ENCODE measurements around the gene PPP1CA. TPM values are rescaled to one million over a fixed set of nuclear protein-coding genes. Genes with fewer than 3 reads are reported as not detected.

PPP1CA gene
- total RNA-seq, 1 donor from 2014 or later: 159 TPM

- Mint-ChIP-seq H3K4me1 (ENCODE audit: low read depth, unreplicated experiment) (peaks cover 48% of the 10 kb centered on the region), H3K9me3 (ENCODE audit: unreplicated experiment) (no peaks in the 10 kb centered on the region), H3K36me3 (ENCODE audit: low read depth, unreplicated experiment) (no peaks in the 10 kb centered on the region), H3K27me3 (ENCODE audit: low read depth, unreplicated experiment) (no peaks in the 10 kb centered on the region), H3K4me3 (ENCODE audit: unreplicated experiment) (peak overlapping the region; percentile 89), H3K27ac (ENCODE audit: unreplicated experiment) (peak overlapping the region; percentile 89)
- H3K9me3 ChIP-seq (ENCODE audit: insufficient read depth, low read depth, low read length): no peaks in the 10 kb centered on the region
- no peak for FAIRE-seq
- no peaks in the 10 kb centered on the region for H3K27me3 ChIP-seq (ENCODE audit: insufficient read depth, low read length)
- H3K4me1 ChIP-seq (ENCODE audit: insufficient read depth, low read length): peaks cover 74% of the 10 kb centered on the region
- H4K20me1 ChIP-seq (ENCODE audit: insufficient read depth, low read length): peaks cover 59% of the 10 kb centered on the region
- H3K4me3 ChIP-seq (ENCODE audit: insufficient read depth, low read depth, low read length): peak overlapping the region; percentile 59
- no peak for DNase-seq (ENCODE audit: low read depth)
- peaks cover 66% of the 10 kb centered on the region for H3K79me2 ChIP-seq (ENCODE audit: insufficient read depth, low read length)
- no peak overlapping the region for H2AFZ ChIP-seq (ENCODE audit: low read depth, low read length)
- peak overlapping the region; percentile 75 for H3K9ac ChIP-seq (ENCODE audit: low read length)
- H3K36me3 ChIP-seq (ENCODE audit: insufficient read depth, low read length): peaks cover under 1% of the 10 kb centered on the region
- H3K4me2 ChIP-seq (ENCODE audit: low read length): peak overlapping the region; percentile 93
- TF ChIP-seq EZH2 (IDR thresholded peaks at IDR 0.05; ENCODE audit: insufficient read depth, low read length): no peak
- TF ChIP-seq, protein P1, sequence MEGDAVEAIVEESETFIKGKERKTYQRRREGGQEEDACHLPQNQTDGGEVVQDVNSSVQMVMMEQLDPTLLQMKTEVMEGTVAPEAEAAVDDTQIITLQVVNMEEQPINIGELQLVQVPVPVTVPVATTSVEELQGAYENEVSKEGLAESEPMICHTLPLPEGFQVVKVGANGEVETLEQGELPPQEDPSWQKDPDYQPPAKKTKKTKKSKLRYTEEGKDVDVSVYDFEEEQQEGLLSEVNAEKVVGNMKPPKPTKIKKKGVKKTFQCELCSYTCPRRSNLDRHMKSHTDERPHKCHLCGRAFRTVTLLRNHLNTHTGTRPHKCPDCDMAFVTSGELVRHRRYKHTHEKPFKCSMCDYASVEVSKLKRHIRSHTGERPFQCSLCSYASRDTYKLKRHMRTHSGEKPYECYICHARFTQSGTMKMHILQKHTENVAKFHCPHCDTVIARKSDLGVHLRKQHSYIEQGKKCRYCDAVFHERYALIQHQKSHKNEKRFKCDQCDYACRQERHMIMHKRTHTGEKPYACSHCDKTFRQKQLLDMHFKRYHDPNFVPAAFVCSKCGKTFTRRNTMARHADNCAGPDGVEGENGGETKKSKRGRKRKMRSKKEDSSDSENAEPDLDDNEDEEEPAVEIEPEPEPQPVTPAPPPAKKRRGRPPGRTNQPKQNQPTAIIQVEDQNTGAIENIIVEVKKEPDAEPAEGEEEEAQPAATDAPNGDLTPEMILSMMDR (IDR thresholded peaks at IDR 0.05; ENCODE audit: insufficient read depth, low read depth, low read length): peak; percentile 37
- H3K27ac ChIP-seq (ENCODE audit: low read depth, low read length): no peak overlapping the region
These were observed 30.3 kb downstream of the PPP1CA start for GRCh38 chr11:67371189-67371910.

DNA sequence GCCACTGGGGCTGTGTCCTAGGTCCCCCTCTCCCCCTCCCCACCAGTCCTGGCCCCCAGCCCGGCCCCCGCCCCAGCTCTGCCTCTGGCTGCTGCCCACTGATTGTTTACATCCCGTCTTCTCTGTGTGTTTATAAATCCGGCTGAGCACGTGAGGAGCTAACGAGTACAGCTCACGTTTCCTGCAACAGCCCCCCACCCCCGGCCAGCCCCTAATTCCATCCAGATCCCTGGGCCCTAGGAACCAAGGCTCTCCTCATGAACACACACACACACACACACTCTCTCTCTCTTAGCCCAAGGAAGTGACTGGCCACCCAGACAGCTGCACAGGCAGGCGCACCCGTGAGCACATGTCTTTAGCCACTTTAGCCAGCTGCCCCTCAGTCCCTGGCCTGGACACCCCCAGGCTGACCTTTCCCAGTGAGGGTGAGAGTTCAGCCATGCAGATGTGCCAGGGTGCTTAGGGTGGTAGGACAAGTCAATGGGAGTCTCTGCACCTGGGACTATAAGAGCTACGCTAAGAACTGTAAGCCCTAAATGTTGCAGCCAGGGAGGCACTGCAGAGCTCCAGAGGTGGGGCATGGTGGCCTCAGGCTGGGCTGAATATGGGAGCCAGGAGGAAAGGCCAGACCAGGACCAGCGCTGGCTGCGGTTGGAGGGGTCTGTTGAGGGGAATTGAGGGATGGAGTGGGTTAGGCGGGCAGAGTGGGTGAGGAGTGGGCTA, 31.1 kb downstream of the PPP1CA start:
- H3K4me2 ChIP-seq (ENCODE audit: low read length): peak overlapping the region; percentile 93
- Mint-ChIP-seq H3K27me3 (ENCODE audit: low read depth, unreplicated experiment) (no peaks in the 10 kb centered on the region), H3K4me1 (ENCODE audit: low read depth, unreplicated experiment) (peaks cover 53% of the 10 kb centered on the region), H3K9me3 (ENCODE audit: unreplicated experiment) (no peaks in the 10 kb centered on the region), H3K36me3 (ENCODE audit: low read depth, unreplicated experiment) (peaks cover 8% of the 10 kb centered on the region), H3K27ac (ENCODE audit: unreplicated experiment) (peak overlapping the region; percentile 86), H3K4me3 (ENCODE audit: unreplicated experiment) (peak overlapping the region; percentile 89)
- DNase-seq (ENCODE audit: low read depth) (no peak), FAIRE-seq (no peak)
- H3K4me3 ChIP-seq (ENCODE audit: insufficient read depth, low read depth, low read length): peak overlapping the region; percentile 59
- peaks cover 6% of the 10 kb centered on the region for H3K36me3 ChIP-seq (ENCODE audit: insufficient read depth, low read length)
- peak overlapping the region; percentile 75 for H3K9ac ChIP-seq (ENCODE audit: low read length)
- H4K20me1 ChIP-seq (ENCODE audit: insufficient read depth, low read length): peaks cover 68% of the 10 kb centered on the region
- H3K9me3 ChIP-seq (ENCODE audit: insufficient read depth, low read depth, low read length): no peaks in the 10 kb centered on the region
- peaks cover 74% of the 10 kb centered on the region for H3K79me2 ChIP-seq (ENCODE audit: insufficient read depth, low read length)
- peaks cover 74% of the 10 kb centered on the region for H3K4me1 ChIP-seq (ENCODE audit: insufficient read depth, low read length)
- no peaks in the 10 kb centered on the region for H3K27me3 ChIP-seq (ENCODE audit: insufficient read depth, low read length)
- peak overlapping the region; percentile 67 for H3K27ac ChIP-seq (ENCODE audit: low read depth, low read length)
- TF ChIP-seq, protein P1 (IDR thresholded peaks at IDR 0.05; ENCODE audit: insufficient read depth, low read depth, low read length): no peak
- H2AFZ ChIP-seq (ENCODE audit: low read depth, low read length): no peak overlapping the region
